Uterus (tissue), 4 donors: ENCODE measurements around the gene DNAJC6. TPM values are rescaled to one million over a fixed set of nuclear protein-coding genes. Genes with fewer than 3 reads are reported as not detected.

Experiments used
- DNase-seq, 2 donors: peaks; one replicate each; pipeline ENCODE4 v3.0.0-alpha.2; 2019 to 2020
- H3K27ac ChIP-seq, 2 donors: fragments of 200-600 bp; sonication (generic); 1 replicate in 1 of 2; 2 replicates in 1 of 2; pipeline ENCODE4 v1.5.1; 2016 to 2018
- H3K27me3 ChIP-seq, 2 donors: fragments of 200-600 bp; sonication (generic); one replicate each; pipeline ENCODE4 v1.5.1; 2018 to 2019; ENCODE audit warnings: control low read depth in 1 of 2
- H3K36me3 ChIP-seq, 2 donors: fragments of 200-600 bp; sonication (generic); one replicate each; pipeline ENCODE4 v1.5.1; 2019; ENCODE audit warnings: control low read depth in 1 of 2
- H3K4me1 ChIP-seq, 2 donors: fragments of 200-600 bp; sonication (generic); one replicate each; pipeline ENCODE4 v1.5.1; 2018 to 2019; ENCODE audit warnings: control low read depth in 1 of 2
- H3K4me3 ChIP-seq, 2 donors: fragments of 200-600 bp; sonication (generic); 1 replicate in 1 of 2; 2 replicates in 1 of 2; pipeline ENCODE4 v1.5.1; 2018 to 2019; ENCODE audit warnings: mild to moderate bottlenecking in 1 of 2
- H3K9me3 ChIP-seq, 2 donors: fragments of 200-600 bp; sonication (generic); one replicate each; pipeline ENCODE4 v1.5.1; 2019; ENCODE audit warnings: control low read depth in 1 of 2
- CTCF ChIP-seq, 4 experiments: fragments of 200-600 bp in 2 of 4; fragments of 450-650 bp in 2 of 4; sonication (generic) in 2 of 4; IDR thresholded peaks; one replicate each; pipeline ENCODE4 v1.5.1; 2016 to 2019; ENCODE audit warnings: antibody characterized with exemption in 4 of 4, mild to moderate bottlenecking in 2 of 4, moderate library complexity in 1 of 4
- POLR2A ChIP-seq, 2 donors: fragments of 450-650 bp; IDR thresholded peaks; one replicate each; pipeline ENCODE4 v1.6.1; 2016; ENCODE audit warnings: antibody characterized with exemption in 2 of 2, mild to moderate bottlenecking in 1 of 2, moderate library complexity in 1 of 2
- intact Hi-C: fragments of 100-400 bp; cut with DNase I; formaldehyde crosslinking; loops from one replicate; pipeline ENCODE4 v1.15.1; 2023; ENCODE audit warnings: low total_unique reads
- total RNA-seq, 4 donors: library from RNA; depleted of rRNA in 3 of 4; stranded (reverse); fragments of >200 nt in 3 of 4; gene quantifications; one replicate each; pipeline versions ENCODE4 v1.1.0 to v1.2.4, GENCODE V29; 2014 to 2023
- donor health status: DM: yes; HTN: yes; CAD: no.

Gene DNAJC6
- total RNA-seq, 4 donors from 2014 or later, result 3.1 to 11.3 (median 4.2) TPM

- Histone ChIP-seq H3K27me3 (no peaks in the 10 kb centered on the region), H3K4me3 (no peak overlapping the region), H3K4me1 (no peaks in the 10 kb centered on the region), H3K9me3 (no peaks in the 10 kb centered on the region), H3K36me3 (no peaks in the 10 kb centered on the region), H3K27ac (no peak overlapping the region)
- intact Hi-C loops, result no loop called here
- no peak for DNase-seq
- TF ChIP-seq POLR2A (IDR thresholded peaks at IDR 0.05) (no peak), CTCF (IDR thresholded peaks at IDR 0.05) (no peak)
These were observed 12.5 kb downstream of the DNAJC6 start for GRCh38 chr1:65321879-65322278.

- intact Hi-C loops, result no loop called here
- H3K4me3 ChIP-seq, result no peak overlapping the region
- H3K9me3 ChIP-seq, result no peaks in the 10 kb centered on the region
- H3K36me3 ChIP-seq, result no peaks in the 10 kb centered on the region
- H3K4me1 ChIP-seq, result no peaks in the 10 kb centered on the region
- TF ChIP-seq POLR2A (IDR thresholded peaks at IDR 0.05) (no peak), CTCF (IDR thresholded peaks at IDR 0.05) (no peak)
- DNase-seq, result no peak
- no peak overlapping the region for H3K27ac ChIP-seq
- no peaks in the 10 kb centered on the region for H3K27me3 ChIP-seq
These were observed 13.9 kb downstream of the DNAJC6 start for GRCh38 chr1:65323246-65323645.

- no peaks in the 10 kb centered on the region for H3K27me3 ChIP-seq
- no peak overlapping the region for H3K27ac ChIP-seq
- H3K36me3 ChIP-seq, result no peaks in the 10 kb centered on the region
- no peak overlapping the region for H3K4me3 ChIP-seq
- H3K4me1 ChIP-seq, result no peaks in the 10 kb centered on the region
- H3K9me3 ChIP-seq, result no peaks in the 10 kb centered on the region
- no peak for DNase-seq
- intact Hi-C loops, result no loop called here
- TF ChIP-seq CTCF (IDR thresholded peaks at IDR 0.05) (no peak), POLR2A (IDR thresholded peaks at IDR 0.05) (no peak)
These were observed 20.7 kb downstream of the DNAJC6 start for GRCh38 chr1:65330021-65330420.

GRCh38 chr1:65330822-65331221 lies 21.5 kb downstream of the DNAJC6 start:
- Histone ChIP-seq H3K4me1 (no peaks in the 10 kb centered on the region), H3K36me3 (no peaks in the 10 kb centered on the region), H3K27me3 (no peaks in the 10 kb centered on the region), H3K4me3 (no peak overlapping the region), H3K9me3 (no peaks in the 10 kb centered on the region), H3K27ac (no peak overlapping the region)
- intact Hi-C loops, result no loop called here
- no peak for DNase-seq
- TF ChIP-seq POLR2A (IDR thresholded peaks at IDR 0.05) (no peak), CTCF (IDR thresholded peaks at IDR 0.05) (no peak)

- Histone ChIP-seq H3K27me3 (no peaks in the 10 kb centered on the region), H3K4me1 (no peaks in the 10 kb centered on the region), H3K4me3 (no peak overlapping the region), H3K9me3 (no peaks in the 10 kb centered on the region), H3K27ac (no peak overlapping the region), H3K36me3 (no peaks in the 10 kb centered on the region)
- intact Hi-C loops, result no loop called here
- no peak for DNase-seq
- no peak for TF ChIP-seq POLR2A (IDR thresholded peaks at IDR 0.05)
- no peak for TF ChIP-seq CTCF (IDR thresholded peaks at IDR 0.05)
These were observed 23.5 kb downstream of the DNAJC6 start for GRCh38 chr1:65332821-65333220.
